Tibial artery (tissue), 4 donors: ENCODE data around the gene PPFIA2.

Experiments
- DNase-seq, 2 donors: peaks; one replicate each; pipeline ENCODE4 v3.0.0-alpha.2; 2019
- H3K27ac ChIP-seq, 2 donors: fragments of 200-600 bp; sonication (generic) in 1 of 2; 1 replicate in 1 of 2; 2 replicates in 1 of 2; pipeline ENCODE4 v1.5.1; 2018 to 2019; ENCODE audit warnings: mild to moderate bottlenecking in 1 of 2
- H3K27me3 ChIP-seq, 2 donors: fragments of 200-600 bp; sonication (generic) in 1 of 2; one replicate each; pipeline versions ENCODE4 v1.5.1 to v1.6.0; 2016 to 2019
- H3K36me3 ChIP-seq, 3 donors: fragments of 200-600 bp; sonication (generic) in 2 of 3; one replicate each; pipeline ENCODE4 v1.5.1; 2016 to 2019; ENCODE audit warnings: mild to moderate bottlenecking in 2 of 3
- H3K4me1 ChIP-seq, 4 donors: fragments of 200-600 bp; sonication (generic) in 2 of 4; 1 replicate in 3 of 4; 2 replicates in 1 of 4; pipeline ENCODE4 v1.5.1; 2016 to 2019
- H3K4me3 ChIP-seq, 2 donors: fragments of 200-600 bp; sonication (generic) in 1 of 2; 1 replicate in 1 of 2; 2 replicates in 1 of 2; pipeline ENCODE4 v1.5.1; 2018 to 2019; ENCODE audit warnings: mild to moderate bottlenecking in 2 of 2
- H3K9me3 ChIP-seq, 3 donors: fragments of 200-600 bp; sonication (generic) in 1 of 3; one replicate each; pipeline ENCODE4 v1.5.1; 2016 to 2019
- CTCF ChIP-seq, 2 experiments: fragments of 200-600 bp in 1 of 2; fragments of 450-650 bp in 1 of 2; IDR thresholded peaks; one replicate each; pipeline ENCODE4 v1.5.1; 2017 to 2019; ENCODE audit warnings: antibody characterized with exemption in 2 of 2, mild to moderate bottlenecking in 1 of 2, moderate library complexity in 1 of 2
- intact Hi-C: fragments of 100-400 bp; cut with DNase I; formaldehyde crosslinking; loops from one replicate; pipeline ENCODE4 v1.15.0; 2023; ENCODE audit warnings: low total_unique reads

The PPFIA2 gene

GRCh38 chr12:81365284-81365683 is 393.9 kb downstream of the PPFIA2 start:
- Histone ChIP-seq H3K36me3 (peaks cover 5 to 18% (median 7%) of the 10 kb centered on the region in 3 donors), H3K27me3 (no peaks in the 10 kb centered on the region), H3K4me3 (no peak overlapping the region), H3K9me3 (no peaks in the 10 kb centered on the region), H3K27ac (no peak overlapping the region), H3K4me1 (no peaks in the 10 kb centered on the region)
- intact Hi-C loops = no loop called here
- DNase-seq = no peak
- no peak for TF ChIP-seq CTCF (IDR thresholded peaks at IDR 0.05)

DNA sequence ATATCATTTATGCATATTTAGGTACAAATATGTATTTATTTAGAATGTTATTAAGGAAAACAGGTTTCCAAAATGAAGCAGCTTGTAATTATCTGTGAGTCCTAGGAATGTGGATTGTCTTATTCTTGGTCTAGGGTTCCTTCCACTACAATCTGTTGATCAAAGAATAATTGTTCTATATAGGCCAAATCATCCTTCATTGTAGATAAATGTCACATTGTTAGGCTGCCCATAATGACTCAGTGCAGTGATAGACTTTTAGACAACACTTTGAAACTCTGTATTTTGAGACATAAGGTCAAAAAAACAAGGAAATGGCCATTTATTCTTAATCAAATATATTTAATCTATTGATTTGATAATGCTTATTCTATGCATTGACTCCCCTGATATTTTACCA is 398.2 kb downstream of the PPFIA2 start:
- TF ChIP-seq CTCF (IDR thresholded peaks at IDR 0.05) = no peak
- Histone ChIP-seq H3K9me3 (no peaks in the 10 kb centered on the region), H3K27me3 (no peaks in the 10 kb centered on the region), H3K36me3 (peaks cover 11 to 28% (median 13%) of the 10 kb centered on the region in 3 donors), H3K27ac (no peak overlapping the region), H3K4me1 (no peaks in the 10 kb centered on the region), H3K4me3 (no peak overlapping the region)
- no peak for DNase-seq
- intact Hi-C loops = no loop called here

DNA sequence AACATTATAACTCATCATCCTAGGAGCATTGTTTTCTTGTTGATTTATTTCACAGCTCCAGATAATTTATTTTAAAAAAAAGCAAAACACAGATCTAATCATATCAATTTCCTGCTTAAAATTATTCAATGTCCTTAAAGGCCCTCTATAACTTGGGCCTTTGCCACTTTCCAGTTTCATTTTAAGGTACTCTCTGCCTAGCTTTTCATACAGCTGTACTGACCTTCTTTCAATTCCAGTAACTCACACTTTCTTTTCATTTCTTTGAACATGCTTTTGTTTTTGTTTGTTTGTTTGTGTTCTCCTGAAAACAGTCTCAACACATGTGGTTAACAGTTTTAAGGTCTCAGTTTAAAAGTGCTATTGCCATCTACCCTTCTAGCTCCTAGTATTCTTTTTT is 399.4 kb downstream of the PPFIA2 start:
- peaks cover 5 to 24% (median 12%) of the 10 kb centered on the region in 3 donors for H3K36me3 ChIP-seq
- intact Hi-C loops = no loop called here
- DNase-seq = no peak
- H3K27me3 ChIP-seq = no peaks in the 10 kb centered on the region
- H3K4me3 ChIP-seq = no peak overlapping the region
- TF ChIP-seq CTCF (IDR thresholded peaks at IDR 0.05) = no peak
- H3K9me3 ChIP-seq = no peaks in the 10 kb centered on the region
- H3K27ac ChIP-seq = no peak overlapping the region
- H3K4me1 ChIP-seq = no peaks in the 10 kb centered on the region

- Histone ChIP-seq H3K9me3 (no peaks in the 10 kb centered on the region), H3K4me1 (no peaks in the 10 kb centered on the region), H3K4me3 (no peak overlapping the region), H3K27ac (no peak overlapping the region), H3K27me3 (no peaks in the 10 kb centered on the region), H3K36me3 (peaks cover 19 to 46% (median 19%) of the 10 kb centered on the region in 3 donors)
- DNase-seq = no peak
- no peak for TF ChIP-seq CTCF (IDR thresholded peaks at IDR 0.05)
- intact Hi-C loops = no loop called here
Measured at GRCh38 chr12:81354327-81354932, 404.7 kb downstream of the PPFIA2 start.

GRCh38 chr12:81350309-81350708 is 408.8 kb downstream of the PPFIA2 start:
- Histone ChIP-seq H3K9me3 (no peaks in the 10 kb centered on the region), H3K36me3 (peaks cover 7 to 32% (median 14%) of the 10 kb centered on the region in 3 donors), H3K27ac (no peak overlapping the region), H3K4me1 (no peaks in the 10 kb centered on the region), H3K27me3 (no peaks in the 10 kb centered on the region), H3K4me3 (no peak overlapping the region)
- DNase-seq = no peak
- TF ChIP-seq CTCF (IDR thresholded peaks at IDR 0.05) = no peak
- intact Hi-C loops = no loop called here

DNA sequence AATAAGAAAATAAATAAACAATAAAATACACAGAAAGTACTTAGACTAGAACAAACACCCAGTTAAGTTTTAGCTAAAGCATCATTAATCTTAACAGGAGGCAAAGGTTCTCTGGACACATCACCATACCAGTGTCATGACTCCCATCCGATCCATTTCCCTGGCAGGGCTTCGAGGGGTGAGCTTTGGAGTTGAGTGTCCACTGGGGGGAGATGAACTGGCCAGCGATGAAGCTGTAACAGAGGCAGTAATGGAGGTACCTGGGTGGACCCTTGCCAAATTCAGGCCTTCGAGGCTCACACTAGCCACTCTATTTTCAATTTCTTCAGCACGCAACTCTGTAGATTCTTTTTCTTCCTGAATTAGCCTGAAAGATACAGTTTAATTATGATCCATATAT is 411.7 kb downstream of the PPFIA2 start:
- peaks cover 4 to 17% (median 6%) of the 10 kb centered on the region in 3 donors for H3K36me3 ChIP-seq
- intact Hi-C loops = no loop called here
- no peaks in the 10 kb centered on the region for H3K27me3 ChIP-seq
- no peaks in the 10 kb centered on the region for H3K9me3 ChIP-seq
- no peaks in the 10 kb centered on the region for H3K4me1 ChIP-seq
- no peak for DNase-seq
- no peak overlapping the region for H3K27ac ChIP-seq
- TF ChIP-seq CTCF (IDR thresholded peaks at IDR 0.05) = no peak
- no peak overlapping the region for H3K4me3 ChIP-seq
